HG02610 (cell line): ENCODE measurements around the gene CHIC2.
"Not testable (repeated sequence)": the region's sequence is repeated elsewhere in the genome, so short reads cannot be mapped to it uniquely, and the experiment has no call there.

Experiments used
- ATAC-seq: cut with Tn5 transposase; IDR thresholded peaks from one replicate; pipeline ENCODE4 v1.9.1; 2021; ENCODE audit warnings: mild to moderate bottlenecking, moderate library complexity; ENCODE audit not compliant: unreplicated experiment

Gene CHIC2

GRCh38 chr4:54064317-54065111 is at the start of gene CHIC2:
CHIC2 (minus strand) TSS chr4:54064605; CDS start chr4:54064300, 305 bp downstream.
- peak; percentile 94 for ATAC-seq

GRCh38 chr4:54113206-54113605 is 48.8 kb upstream of the CHIC2 start:
- ATAC-seq: not testable (repeated sequence)

- no peak for ATAC-seq
These were observed 45.6 kb upstream of the CHIC2 start for GRCh38 chr4:54110019-54110416.

GRCh38 chr4:54109241-54110018 is 45.0 kb upstream of the CHIC2 start:
- ATAC-seq: no peak

GRCh38 chr4:54107951-54108748 is 43.7 kb upstream of the CHIC2 start:
- no peak for ATAC-seq

GRCh38 chr4:54104907-54105306 is 40.5 kb upstream of the CHIC2 start:
- no peak for ATAC-seq

- ATAC-seq: no peak
These were observed 38.8 kb upstream of the CHIC2 start for GRCh38 chr4:54103190-54103574.

GRCh38 chr4:54102531-54103106 is 38.2 kb upstream of the CHIC2 start:
- ATAC-seq: no peak

- no peak for ATAC-seq
These were observed 37.0 kb upstream of the CHIC2 start for GRCh38 chr4:54101190-54102041.

GRCh38 chr4:54100595-54101189 is 36.3 kb upstream of the CHIC2 start:
- no peak for ATAC-seq

- no peak for ATAC-seq
These were observed 35.6 kb upstream of the CHIC2 start, which contains the start of gene GSX2 for GRCh38 chr4:54099748-54100574. GSX2 (plus strand) TSS chr4:54100163; CDS start chr4:54100345, 182 bp downstream.

- ATAC-seq: no peak
These were observed 34.9 kb upstream of the CHIC2 start for GRCh38 chr4:54099287-54099747.

- no peak for ATAC-seq
These were observed 34.0 kb upstream of the CHIC2 start for GRCh38 chr4:54098375-54098774.

- no peak for ATAC-seq
These were observed 32.7 kb upstream of the CHIC2 start for GRCh38 chr4:54097152-54097551.

GRCh38 chr4:54096295-54096962 is 32.0 kb upstream of the CHIC2 start:
- no peak for ATAC-seq

- ATAC-seq: no peak
These were observed 30.9 kb upstream of the CHIC2 start for GRCh38 chr4:54095110-54095825.

GRCh38 chr4:54094451-54094850 is 30.0 kb upstream of the CHIC2 start:
- no peak for ATAC-seq
